Lower lobe of right lung (tissue), 2 donors: ENCODE results near the gene ZNF230. TPM values are rescaled to one million over a fixed set of nuclear protein-coding genes. Genes with fewer than 3 reads are reported as not detected.

Source experiments
- ATAC-seq, 2 donors: fragments of 200-7000 bp; cut with Tn5 transposase; one replicate each; pipeline ENCODE4 v1.9.1; 2020 to 2022; ENCODE audit warnings: mild to moderate bottlenecking in 2 of 2, moderate library complexity in 2 of 2
- DNase-seq: peaks from one replicate; pipeline ENCODE4 v3.0.0-alpha.2; 2020
- H3K27ac ChIP-seq: fragments of 200-600 bp; one replicate; pipeline ENCODE4 v1.8.0; 2022
- H3K27me3 ChIP-seq: fragments of 200-600 bp; one replicate; pipeline ENCODE4 v1.8.0; 2022; ENCODE audit warnings: low read depth
- H3K36me3 ChIP-seq: fragments of 200-600 bp; one replicate; pipeline ENCODE4 v1.8.0; 2022; ENCODE audit warnings: mild to moderate bottlenecking
- H3K4me1 ChIP-seq: fragments of 200-600 bp; one replicate; pipeline ENCODE4 v1.8.0; 2022
- H3K4me3 ChIP-seq: fragments of 200-600 bp; one replicate; pipeline ENCODE4 v1.8.0; 2022; ENCODE audit warnings: mild to moderate bottlenecking
- H3K9me3 ChIP-seq: fragments of 200-600 bp; one replicate; pipeline ENCODE4 v1.8.0; 2022
- intact Hi-C: fragments of 100-400 bp; cut with DNase I; formaldehyde crosslinking; loops from one replicate; pipeline ENCODE4 v1.11.0; 2022
- total RNA-seq: library from RNA; stranded (reverse); fragmentation: NEBNext Ultra II Directional; extraction: Animal tissue kit (Norgen Biotek cat#: 25700); gene quantifications from one replicate; pipeline ENCODE4 v1.2.1, GENCODE V29; 2021
- TF ChIP-seq, protein P1 (sequence below): fragments of 200-600 bp; IDR thresholded peaks from one replicate; pipeline ENCODE4 v1.8.0; 2022; ENCODE audit warnings: antibody characterized with exemption, mild to moderate bottlenecking
- donor health status: DM: no; HTN: yes; CAD: no; lungs with severe emphysema.

Gene ZNF230
- total RNA-seq, 1 donor from 2014 or later = 4.8 TPM

DNA sequence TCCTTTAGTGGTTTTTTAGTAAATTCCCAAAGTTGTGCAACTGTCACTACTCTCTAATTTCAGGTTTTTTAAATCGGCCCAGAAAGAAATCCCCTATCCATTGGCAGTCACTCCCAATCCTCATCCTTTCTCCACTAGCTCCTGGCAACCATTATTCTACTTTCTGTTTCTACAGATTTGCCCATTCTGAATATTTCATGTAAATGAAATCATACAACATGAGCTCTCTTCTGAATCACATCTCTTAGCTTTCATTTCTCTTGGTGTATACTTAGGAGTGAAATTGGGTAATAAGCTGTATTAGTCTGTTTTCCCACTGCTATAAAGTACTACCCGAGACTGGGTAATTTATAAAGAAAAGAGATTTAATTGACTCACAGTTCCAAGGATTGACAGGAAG is 39.4 kb downstream of the ZNF230 start:
- intact Hi-C loops = no loop called here
- Histone ChIP-seq H3K27me3 (peaks cover 4% of the 10 kb centered on the region), H3K36me3 (no peaks in the 10 kb centered on the region), H3K4me3 (no peak overlapping the region), H3K27ac (no peak overlapping the region), H3K9me3 (peaks cover 19% of the 10 kb centered on the region), H3K4me1 (no peaks in the 10 kb centered on the region)
- DNase-seq (no peak), ATAC-seq (no peak)
- TF ChIP-seq, protein P1, sequence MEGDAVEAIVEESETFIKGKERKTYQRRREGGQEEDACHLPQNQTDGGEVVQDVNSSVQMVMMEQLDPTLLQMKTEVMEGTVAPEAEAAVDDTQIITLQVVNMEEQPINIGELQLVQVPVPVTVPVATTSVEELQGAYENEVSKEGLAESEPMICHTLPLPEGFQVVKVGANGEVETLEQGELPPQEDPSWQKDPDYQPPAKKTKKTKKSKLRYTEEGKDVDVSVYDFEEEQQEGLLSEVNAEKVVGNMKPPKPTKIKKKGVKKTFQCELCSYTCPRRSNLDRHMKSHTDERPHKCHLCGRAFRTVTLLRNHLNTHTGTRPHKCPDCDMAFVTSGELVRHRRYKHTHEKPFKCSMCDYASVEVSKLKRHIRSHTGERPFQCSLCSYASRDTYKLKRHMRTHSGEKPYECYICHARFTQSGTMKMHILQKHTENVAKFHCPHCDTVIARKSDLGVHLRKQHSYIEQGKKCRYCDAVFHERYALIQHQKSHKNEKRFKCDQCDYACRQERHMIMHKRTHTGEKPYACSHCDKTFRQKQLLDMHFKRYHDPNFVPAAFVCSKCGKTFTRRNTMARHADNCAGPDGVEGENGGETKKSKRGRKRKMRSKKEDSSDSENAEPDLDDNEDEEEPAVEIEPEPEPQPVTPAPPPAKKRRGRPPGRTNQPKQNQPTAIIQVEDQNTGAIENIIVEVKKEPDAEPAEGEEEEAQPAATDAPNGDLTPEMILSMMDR = no peak

DNA sequence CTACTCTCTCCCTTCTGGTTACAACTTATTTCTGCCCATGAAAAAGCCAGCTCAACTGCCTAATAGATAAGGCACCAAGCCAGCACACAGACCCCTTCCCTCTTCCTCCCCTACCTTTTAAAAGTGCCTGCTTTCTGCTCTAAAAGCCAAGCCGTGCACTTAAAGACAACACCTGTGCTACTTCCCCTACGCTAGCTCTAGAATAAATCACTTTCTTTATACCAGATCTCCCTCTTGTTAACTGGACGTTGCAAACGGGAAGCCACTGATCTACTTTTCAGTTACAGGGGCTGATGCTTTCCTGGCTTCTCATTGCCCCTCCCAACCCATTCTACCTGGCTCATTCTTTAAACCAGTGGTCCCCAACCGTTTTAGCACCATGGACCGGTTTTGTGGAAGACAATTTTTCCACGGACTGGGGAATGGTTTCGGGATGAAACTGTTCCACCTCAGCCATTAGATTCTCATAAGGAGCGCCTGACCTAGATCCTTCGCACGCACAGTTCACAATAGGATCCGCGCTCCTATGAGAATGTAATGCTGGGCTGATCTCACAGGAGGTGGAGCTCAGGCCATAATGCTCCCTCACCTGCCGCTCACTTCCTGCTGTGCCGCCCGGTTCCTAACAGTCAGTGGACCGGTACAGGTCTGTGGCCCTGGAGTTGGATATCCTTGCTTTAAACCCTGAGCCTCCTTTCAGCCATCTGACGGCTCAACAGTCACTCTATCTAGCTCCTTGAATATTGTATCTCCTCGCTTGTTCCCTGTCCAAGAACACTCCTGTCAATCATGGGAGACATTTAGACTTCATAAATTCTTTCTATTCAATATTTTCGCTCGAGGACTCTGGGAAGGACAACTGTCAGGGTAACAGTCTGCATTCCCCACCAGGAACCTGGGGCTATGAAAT is 48.2 kb downstream of the ZNF230 start:
- H3K9me3 ChIP-seq = no peaks in the 10 kb centered on the region
- no peak for DNase-seq
- peak overlapping the region; percentile 72 for H3K4me3 ChIP-seq
- ATAC-seq = peak; percentile 18 to 53
- no peaks in the 10 kb centered on the region for H3K36me3 ChIP-seq
- peak overlapping the region; percentile 72 for H3K27ac ChIP-seq
- intact Hi-C loops = no loop called here
- peaks cover 17% of the 10 kb centered on the region for H3K4me1 ChIP-seq
- peaks cover 3% of the 10 kb centered on the region for H3K27me3 ChIP-seq
- TF ChIP-seq, protein P1 = no peak

DNA sequence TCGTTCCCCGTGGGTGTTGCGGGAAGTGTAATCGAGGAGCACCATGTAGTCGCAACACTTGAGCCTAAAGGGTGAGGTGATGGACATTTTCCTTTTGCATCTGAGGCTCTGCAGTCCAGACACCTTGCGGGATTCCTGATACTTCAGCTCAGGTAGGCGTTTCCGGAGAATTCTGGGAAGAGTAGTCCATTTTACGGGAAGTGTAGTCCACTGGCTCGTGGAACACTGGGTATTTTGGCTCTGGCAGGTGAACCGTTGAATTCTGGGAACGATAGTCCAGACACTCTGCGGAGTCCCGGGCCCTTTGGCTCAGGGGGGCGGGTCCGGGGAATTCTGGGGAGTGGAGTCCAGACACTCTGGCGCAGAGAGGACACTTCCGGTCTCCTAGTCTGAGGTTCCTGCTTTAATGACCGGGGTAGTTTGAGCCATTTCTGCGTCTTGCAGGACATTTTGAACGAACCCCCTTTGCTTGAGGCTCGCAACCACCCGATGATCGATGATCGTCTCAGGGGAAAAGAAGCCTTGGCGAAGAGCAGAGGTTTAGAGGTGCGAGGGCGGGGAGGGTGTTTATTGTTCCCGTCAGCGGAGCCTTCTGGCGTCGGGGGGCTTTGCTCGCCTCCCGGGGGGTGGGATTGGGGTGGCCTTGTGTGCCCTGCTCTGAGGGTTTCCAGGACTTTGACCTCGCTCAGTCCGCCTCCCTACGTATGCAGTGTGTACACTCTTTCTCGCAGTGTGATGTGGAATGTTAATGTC is 49.1 kb downstream of the ZNF230 start, which contains the start of gene ZNF223:
Gene ZNF223, plus strand, starts transcription at position 387 of the 753 bp plus-strand sequence. CDS start 3,141 bp downstream, outside the sequence.
- peak within 1 kb of the TSS; percentile 72 for H3K27ac ChIP-seq
- no peaks in the 10 kb centered on the region for H3K9me3 ChIP-seq
- ATAC-seq = peak; percentile 100
- TF ChIP-seq, protein P1 = no peak
- intact Hi-C loops = no loop called here
- no peaks in the 10 kb centered on the region for H3K27me3 ChIP-seq
- no peaks in the 10 kb centered on the region for H3K36me3 ChIP-seq
- H3K4me3 ChIP-seq = peak within 1 kb of the TSS; percentile 72
- DNase-seq = peak; percentile 95
- peaks cover 17% of the 10 kb centered on the region for H3K4me1 ChIP-seq

DNA sequence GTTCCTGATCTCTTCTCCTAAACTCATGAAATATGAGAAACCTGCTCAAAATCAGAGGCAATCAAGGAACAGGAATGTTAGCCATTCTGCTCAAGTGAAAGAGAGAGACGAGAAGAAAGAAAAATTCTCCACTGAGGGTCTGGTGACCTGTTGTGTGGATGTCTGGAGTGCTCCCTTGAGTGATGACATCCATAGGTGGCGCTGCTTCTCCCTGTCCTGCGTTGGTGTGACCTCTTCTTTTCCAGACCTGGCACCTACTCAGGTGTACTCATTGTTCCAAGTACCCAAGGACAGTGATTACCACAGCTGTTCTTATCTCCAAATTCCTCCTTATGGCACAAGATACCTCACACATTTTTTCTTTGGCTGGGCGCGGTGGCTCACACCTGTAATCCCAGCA is 53.1 kb downstream of the ZNF230 start:
- intact Hi-C loops = no loop called here
- ATAC-seq = no peak

DNA sequence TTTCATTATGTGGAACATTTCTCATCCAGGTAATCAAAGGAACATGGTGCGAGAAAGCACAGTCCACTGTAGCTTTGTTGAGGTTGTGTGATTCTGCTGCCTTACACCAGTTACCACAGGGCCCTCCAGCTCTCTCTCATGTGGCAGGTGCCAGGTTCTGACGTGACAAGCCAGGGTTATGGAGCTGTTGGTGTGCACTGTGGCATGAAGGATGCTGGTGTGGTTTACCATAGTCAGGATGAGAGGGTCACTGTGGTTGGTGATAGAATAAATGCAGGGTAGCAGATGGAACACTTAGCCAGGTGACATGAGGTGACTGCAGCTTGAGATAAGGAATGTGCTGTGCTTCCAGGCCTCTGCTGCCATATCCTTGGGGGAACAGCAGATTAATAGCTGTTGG is 56.5 kb downstream of the ZNF230 start:
- TF ChIP-seq, protein P1 = no peak
- Histone ChIP-seq H3K27me3 (no peaks in the 10 kb centered on the region), H3K9me3 (peaks cover 8% of the 10 kb centered on the region), H3K36me3 (peaks cover 69% of the 10 kb centered on the region), H3K4me1 (no peaks in the 10 kb centered on the region), H3K27ac (no peak overlapping the region), H3K4me3 (no peak overlapping the region)
- intact Hi-C loops = no loop called here
- ATAC-seq (no peak), DNase-seq (no peak)

More for the DNA sequence above, 53.1 kb downstream of the ZNF230 start:
- H3K27me3 ChIP-seq = no peaks in the 10 kb centered on the region
- no peak overlapping the region for H3K4me3 ChIP-seq
- no peak overlapping the region for H3K27ac ChIP-seq
- peaks cover 15% of the 10 kb centered on the region for H3K4me1 ChIP-seq
- no peak for DNase-seq
- no peaks in the 10 kb centered on the region for H3K9me3 ChIP-seq
- peaks cover 37% of the 10 kb centered on the region for H3K36me3 ChIP-seq
- TF ChIP-seq, protein P1 = no peak
